Right kidney (tissue), 1 donor: ENCODE results near the gene NAPB.

Experiments
- DNase-seq: peaks from one replicate; pipeline ENCODE4 v3.0.0-alpha.2; 2016

NAPB gene

DNA sequence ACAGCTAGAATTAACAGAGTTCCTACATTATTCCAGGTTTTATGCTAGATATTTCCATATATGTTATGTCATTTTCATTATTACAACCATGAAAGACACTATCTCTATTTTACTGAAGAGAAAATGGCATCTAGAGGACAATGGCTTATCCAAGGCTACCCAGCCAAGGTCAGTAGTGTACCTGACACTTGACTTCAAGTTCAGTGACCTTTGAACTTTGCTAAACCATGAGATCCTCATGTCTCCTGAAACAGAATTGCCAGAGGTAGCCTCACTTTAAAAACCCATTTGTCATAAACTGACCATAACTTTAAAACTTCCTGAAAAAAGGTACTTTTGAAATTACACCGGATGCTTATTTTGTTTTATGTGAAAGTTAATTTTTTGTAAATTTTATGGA is 14.4 kb downstream of the NAPB start:
- DNase-seq, result no peak

DNA sequence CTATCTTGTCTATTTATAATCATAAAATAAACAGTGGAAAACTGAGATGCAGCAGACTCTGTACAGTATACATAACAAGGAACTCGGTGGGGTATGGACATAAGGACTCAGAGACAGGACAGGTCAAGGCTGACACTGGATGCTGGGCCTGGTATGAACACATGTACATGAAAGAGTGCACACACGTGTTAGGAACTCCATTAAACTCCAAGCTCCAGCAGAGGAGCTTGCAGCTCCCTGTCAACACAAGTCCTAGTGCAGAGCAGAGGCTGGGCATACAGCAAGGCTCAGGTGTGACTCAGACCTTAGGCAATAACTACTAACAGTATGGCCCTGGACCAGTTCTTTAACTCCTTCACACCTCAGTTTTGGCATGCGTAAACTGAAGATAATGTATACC is 17.1 kb downstream of the NAPB start:
- DNase-seq, result no peak

DNA sequence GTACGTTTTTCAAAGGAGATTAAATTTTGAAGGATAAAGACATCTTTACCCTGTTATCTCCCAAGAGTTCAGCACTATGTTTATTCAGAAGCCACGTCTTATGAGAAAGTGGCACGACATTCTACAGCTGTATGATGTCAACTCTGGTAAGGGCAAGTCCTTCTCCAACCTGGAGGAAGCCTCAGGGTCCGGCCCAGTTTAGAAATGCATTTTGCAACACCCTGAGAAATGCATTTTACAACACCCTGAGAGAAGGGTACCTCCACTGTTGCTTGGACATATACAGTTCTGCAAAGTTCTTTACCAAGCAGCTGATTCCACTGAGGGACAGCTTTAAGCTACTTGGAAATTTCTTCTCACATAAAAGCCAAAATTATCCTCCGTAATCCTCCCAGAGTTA is 17.5 kb downstream of the NAPB start:
- DNase-seq, result no peak

DNA sequence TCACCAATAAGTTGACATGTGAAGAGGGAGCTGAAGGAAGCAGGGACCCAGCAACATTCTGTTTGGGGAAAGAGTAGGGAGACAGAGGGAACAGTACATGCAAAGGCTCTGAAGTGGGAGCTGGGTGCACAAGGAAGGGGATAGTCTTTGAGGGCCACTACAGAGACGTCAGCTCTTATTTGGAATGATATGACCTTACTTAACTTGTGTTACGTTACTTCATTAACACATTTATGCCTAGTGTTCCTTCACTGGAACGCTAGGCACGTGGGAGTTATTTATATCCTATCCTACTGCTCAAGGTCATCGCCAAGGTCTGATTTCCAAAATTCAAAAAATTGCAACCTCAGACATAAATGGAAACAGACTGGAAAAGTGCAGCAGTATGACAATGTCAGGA is 20.2 kb downstream of the NAPB start:
- DNase-seq, result no peak

DNA sequence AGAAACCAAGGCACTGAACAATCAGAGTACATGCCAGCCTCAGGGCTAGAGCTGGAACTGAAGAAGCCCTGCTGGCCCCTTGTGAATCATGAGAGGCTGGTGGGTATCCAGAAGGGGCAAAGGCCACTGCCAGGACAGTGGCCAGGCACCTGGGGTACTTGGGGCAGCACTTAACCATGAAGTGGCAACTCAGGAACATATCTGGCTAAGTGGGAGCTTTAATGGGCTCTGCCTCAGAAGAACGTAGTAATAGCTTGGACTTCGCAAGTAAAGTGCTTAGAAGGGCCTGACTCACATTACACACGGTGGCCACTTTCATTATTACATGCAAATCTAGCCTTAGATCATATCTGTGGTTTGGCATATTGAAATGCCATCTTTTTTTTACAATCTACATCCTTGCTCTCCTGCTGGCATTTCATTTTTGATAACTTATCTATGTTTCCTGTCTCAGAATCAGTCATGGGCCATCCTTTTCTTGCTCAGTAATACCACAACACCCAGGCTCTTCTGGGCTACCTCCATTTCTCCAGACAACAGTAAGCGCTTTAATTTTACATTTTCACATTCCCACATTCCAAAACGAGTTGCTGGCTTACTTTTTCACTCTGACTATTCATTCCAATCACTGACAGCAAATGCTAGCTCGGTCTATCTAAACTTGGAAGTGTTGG is 21.6 kb downstream of the NAPB start:
- DNase-seq, result no peak

DNA sequence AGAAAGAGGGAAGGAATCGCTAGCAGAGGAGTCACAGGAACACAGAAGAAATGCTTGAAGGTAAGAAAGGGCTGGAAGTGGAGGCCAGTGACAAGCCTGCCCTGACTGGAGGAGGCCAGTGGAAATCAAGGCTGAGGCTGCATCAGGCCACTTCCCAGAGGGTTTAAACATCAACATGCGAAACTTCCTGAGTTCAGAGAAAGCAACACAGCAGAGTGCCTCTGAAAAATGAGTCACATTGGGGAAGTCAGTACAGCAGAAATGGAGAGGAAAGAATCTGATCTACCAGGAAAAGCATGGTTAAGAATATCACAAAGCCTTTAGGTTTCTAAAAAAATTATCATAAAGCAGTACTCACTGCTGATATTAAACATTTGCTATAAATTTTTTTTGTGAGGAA is 23.3 kb downstream of the NAPB start:
- no peak for DNase-seq

DNA sequence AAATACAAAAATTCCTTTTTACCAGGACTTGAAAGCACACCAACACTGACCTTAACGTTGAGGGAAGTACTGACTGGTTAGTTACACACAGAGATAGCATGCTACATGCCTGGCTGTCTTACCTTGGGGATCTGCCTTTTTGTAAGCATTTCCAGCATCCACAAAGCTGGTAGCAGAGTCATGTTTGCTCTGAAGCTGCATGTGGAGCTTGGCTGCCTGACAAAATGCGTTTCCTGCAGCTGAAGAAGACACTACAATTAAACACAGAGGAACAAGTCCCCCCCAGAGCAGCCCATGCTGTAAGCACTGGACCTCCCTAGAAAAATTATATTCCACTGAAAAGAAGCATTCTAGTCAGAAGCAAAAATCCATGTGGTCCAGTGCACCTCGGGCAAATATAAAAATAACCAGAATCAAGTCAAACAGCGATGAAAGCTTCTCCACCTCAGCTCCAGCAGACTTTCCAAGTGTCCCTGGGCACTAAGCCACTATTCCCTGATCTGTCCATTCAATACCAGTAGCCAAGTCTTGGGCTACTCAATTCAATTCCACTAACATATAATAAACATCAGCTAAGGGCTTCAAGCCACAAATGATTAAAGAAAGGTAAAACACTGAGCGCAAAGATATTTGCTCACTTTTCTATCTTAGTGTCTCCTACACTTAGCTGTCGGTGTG is 24.2 kb downstream of the NAPB start:
- DNase-seq, result no peak

DNA sequence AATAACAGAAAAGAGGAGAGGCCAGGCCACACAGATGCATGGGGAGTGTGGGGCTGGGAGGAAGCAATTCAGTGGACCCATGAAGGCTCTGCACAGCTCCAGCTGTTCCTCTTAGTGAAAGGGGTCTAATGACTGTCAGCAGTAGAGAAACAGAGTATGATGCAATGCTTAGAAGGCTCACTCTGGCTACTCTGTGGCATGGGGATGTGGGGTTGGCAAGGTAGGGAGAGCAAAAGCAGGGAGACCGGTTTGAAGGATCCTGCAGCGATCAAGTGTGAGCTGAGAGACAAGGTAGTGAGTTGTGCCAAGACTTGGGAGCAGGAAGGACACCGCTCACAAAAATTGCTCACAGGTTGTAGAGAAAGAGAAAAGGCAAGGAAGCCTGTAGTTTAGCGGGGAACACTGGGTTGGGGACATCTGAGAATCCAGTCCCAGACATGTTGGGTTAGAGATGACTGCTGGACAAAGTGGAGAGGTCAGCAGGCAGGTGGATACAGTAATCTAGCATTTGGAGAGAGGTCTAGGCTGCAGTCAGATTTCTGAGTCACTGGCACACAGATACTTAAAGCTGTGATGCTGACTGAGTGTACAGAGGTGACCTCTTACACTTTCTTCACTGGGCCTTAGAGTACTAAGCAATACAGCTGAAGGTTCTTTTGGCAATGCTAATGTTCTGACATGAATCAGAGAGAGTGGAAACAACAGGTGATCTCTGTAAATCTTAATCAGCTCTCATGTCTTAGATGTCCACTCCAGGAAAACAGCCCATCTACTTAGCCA is 27.1 kb downstream of the NAPB start:
- DNase-seq, result no peak

DNA sequence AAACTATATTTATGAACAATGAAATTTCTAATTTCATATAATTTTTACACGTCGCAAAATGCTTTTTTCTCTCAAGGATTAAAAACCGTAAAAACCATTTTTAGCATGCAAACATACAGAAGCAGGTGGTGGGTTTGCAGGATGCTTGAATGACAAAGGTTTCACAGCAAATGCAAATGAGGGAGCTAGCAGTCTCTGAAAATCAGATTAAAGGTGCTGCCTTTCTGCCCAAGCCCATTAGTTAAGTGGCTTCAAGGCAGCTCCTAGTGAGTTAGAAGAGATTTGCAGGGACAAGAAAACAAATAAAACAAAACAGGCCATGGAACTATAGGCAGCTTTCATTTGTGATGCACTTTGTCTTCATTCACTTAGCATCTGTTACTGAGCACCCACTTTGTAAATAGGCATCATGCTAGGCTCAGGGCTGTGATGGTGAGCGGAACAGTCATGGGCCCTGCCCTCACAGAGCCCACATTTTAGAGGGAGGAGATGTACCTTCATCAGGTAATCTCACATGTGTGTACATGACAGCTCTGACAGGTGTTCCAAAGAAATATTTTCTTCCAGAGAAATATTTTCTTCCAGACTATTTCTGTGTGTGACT is 29.5 kb downstream of the NAPB start:
- DNase-seq, result no peak

DNA sequence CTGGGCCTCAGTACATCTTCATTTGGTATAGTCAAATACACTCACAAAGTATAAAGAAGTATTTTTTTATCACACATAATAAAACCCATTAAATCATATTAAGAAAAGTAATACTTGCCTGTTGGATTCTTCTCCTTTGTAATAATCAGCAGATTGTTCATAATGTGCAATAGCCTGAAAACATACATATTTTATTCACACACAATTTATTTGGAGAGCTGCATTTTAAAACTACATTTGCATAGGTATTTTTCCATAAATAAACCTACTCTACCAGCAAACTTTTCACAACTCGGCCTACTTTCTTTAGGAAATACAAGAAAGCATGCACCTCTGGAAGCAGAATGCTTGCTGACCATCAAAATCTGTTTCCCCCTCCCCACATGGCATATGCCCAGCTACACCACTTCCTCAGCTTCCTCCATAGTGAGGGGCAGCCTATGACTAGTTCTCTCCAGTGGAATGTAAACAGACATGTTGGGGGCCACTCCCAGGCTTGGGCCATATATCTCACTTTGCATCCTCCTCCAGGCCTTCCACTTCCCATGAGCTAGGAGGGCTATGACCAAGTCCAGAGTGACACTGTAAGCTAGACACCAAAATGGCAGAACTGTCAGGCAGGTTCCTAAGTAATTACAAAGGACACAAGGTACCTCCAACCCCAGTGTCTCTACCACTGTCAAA is 31.1 kb downstream of the NAPB start:
- no peak for DNase-seq

DNA sequence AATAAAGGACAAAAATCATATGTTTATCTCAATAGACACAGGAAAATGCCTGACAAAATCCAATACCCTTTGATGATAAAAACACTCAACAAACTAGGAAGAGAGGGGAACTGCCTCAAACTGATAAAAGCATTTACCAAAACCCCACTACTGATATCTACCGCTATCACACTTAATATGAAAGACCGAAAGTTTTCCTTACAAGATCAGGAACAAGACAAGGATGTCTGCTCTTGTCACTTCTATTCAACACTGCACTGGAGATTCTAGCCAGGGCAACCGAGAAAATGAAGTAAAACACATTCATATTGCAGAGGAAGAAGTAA is 34.2 kb downstream of the NAPB start:
- no peak for DNase-seq

DNA sequence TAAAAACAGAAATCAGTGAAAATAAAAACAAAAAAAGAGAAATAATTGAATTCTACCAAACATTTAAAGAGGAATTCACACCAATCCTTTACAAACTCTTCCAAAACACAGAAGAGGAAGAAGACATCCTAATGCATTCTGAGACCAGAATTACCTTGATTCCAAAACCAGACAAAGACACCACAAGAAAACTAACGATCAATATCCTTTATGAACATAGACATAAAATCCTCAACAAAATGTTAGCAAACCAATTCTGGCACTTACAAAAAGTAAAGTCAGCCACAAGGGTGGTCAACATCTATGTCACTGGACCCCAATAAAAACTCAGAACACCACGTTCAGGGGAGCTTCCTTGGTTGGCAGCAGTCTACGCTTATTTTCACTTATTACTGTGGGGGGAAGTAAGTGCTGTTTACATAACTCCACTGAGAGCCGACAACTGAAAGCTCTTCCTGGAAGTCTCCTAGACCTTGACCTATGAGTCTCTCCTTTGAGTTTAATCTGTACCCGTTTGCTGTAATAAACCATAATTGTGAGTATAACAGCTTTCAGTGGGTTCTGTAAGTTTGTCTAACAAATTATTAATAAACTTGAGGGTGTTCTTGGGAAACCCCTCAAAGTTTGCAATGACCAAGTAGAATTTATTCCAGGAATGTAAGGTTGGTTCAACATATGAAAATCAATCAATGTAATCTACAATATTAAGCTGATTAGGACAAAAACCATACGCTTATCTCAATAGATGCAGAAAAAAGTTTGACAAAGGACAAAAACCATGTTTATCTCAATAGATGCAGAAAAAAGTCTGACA is 34.8 kb downstream of the NAPB start:
- no peak for DNase-seq

DNA sequence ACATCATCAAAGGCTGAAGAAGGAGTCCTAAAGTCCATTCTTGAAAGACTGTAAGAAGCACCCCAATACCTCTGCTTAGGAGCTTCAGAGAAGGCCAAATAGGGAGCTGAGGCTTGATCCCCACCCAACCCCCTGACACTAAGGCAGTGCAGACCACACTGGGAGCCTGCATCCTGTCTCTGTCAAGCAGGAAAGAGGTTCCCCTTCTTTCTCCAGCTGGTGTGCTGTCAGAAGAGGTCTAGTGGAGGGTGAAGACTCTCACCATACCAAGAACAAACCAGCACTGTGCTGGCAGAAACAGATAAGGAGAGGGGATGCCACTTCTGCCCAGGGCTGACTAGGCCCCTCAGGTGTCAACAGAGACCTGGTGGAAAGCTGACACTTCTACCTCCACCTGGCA is 39.4 kb downstream of the NAPB start:
- no peak for DNase-seq

DNA sequence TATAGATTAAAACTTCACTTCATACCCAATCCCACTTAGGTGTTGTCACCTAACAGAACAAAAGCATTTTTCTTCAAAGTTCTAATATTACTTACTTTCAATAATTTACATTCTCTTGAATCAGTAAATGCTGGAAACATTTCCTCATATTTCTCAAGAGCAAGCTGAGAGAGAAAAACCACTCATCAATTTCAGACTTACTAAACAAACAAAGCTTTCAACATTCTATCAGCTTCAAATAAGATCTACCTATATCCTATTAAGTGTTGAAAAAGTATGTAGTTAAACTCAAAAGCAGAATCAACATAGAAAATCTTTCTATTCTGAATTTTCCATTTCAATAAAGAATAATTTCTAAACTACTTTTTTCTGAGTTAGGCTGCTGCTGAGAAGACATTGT is 41.5 kb downstream of the NAPB start:
- no peak for DNase-seq

DNA sequence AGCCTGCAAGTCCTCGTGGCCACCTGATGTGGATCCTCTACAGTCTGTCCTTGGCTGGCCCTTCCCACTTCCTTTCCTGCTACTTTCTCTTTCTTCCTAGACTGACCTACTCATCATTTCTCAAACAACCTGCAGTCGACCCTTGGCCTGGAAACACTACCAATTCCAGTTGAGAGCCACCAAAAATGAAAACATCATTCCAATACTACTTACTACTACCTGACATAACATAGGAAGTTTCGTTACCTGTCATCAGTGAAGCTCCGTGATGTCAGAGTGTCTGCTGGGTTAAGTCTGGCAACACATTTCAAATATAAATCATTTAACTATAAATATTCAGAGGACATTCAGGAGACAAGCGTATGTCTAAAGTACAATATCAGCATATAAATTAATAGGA is 45.5 kb downstream of the NAPB start:
- DNase-seq, result no peak

DNA sequence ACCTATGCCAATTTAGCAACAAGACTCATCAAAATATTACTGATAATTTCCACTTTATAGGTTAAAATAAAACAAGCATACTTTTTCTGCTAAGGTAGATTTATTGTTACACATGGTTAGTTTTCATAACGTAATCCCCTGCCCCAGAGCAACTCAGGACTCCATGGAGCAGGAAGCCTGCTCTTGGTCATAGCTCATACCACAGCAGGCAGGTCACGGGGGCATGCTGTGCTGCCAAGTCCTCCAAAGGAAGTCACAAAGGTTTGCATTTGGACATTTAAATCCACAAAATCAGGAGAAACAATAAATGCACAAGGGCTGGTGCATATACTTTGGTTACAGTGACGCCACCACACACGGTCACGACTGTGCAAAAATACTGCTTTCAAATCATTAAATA is 46.8 kb downstream of the NAPB start:
- no peak for DNase-seq

DNA sequence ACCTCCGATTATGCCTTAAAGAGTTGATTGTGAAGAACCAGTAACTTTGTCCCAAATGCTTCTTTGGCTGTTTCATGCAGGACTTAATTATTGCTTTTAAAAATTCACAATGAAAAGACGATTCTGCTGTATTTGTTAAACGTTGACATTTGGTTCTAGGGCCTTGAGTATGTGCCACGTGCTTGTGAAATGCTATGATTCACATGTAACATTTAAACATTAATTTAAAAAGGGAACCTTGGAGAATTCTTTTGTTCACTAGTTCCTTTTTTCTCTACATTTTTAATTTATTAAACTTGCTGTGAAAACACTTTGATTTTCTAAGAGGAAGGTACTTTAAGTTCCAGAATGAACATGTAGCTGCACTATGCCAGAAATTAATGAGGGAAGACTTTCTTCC is 49.8 kb downstream of the NAPB start:
- no peak for DNase-seq

DNA sequence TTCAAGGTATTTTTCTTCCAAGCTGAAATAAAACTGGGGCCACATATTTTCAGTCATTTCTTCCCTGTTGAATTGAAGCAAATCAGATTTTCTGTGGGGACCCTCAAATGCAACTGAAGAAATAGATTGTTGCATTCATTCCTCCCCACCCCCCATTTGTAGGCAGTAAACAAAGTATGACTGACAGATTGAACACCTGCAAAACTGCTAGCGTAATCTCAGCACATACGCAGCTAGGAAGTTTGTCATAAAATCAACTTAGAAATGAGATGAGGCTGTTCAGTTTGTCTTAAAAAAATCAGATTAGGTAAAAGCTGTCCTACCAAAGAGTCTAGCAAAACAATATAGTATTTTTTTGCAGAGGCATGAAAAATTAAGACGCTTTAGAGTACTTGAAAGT is 50.4 kb downstream of the NAPB start:
- DNase-seq, result no peak

DNA sequence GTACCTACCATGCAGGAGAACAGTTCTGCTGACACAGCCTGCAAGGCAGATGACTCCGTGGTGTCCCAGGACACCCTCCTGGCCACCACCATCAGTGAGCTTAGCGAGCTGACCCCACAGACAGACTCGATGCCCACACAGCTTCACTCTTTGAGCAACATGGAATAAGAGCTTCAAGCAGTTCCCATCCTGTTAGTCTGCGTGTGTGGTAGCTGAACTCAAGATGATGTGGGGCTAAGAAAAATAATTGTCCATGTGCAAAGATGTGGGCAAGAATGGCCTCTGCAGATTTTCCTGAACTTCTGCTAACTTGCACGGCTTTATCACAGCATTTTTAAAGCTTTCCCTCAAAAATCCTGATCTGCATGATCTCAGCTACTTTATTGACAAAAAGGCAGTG is 51.0 kb downstream of the NAPB start:
- no peak for DNase-seq

DNA sequence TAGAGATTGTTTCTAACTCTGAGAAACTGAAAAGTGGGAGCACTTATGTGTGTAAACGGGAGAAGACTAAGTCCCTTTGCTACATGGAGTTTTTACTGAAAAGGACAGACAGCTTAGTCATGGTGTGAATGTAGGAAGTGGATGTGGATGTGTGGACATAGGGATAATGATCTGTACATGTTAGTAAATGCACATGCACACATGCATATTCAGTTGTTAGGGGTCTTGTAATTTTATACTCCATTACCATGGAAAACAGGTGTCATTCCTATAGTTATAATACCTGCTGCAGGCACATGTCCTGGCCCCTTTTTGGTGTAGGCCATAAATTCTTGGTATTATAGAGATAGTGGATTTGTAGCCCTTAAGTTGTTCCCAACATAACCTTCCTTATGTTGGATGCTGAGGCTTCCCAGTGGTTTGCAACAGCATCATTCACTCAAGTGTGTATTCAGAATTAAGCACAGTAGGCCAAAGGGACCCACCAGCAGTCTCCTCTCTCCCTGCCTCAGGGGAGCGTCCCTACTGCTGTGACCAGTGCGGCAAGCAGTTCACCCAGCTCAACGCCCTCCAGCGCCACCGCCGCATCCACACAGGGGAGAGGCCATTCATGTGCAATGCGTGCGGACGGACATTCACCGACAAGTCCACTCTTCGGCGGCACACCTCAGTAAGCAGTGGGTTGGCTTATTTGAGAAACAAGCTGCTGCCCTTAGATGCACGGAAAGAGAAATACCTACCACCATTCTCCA is 52.0 kb downstream of the NAPB start:
- DNase-seq, result no peak
